ENCODE measurements around the gene SPIN2B. TPM values are rescaled to one million over a fixed set of nuclear protein-coding genes. Genes with fewer than 3 reads are reported as not detected.

The SPIN2B gene
- total and polyA plus RNA-seq, 7 donors = 8.4 to 12.0 (median 10.7) TPM

Other genes with a start within 250 kb of the SPIN2B start
- 10 to 100 TPM in 1 of 4 donors, 1 to 10 TPM in 3; 6.5 to 16.9 (median 9.3) TPM for gene SPIN3, start 126.0 kb downstream of the SPIN2B start, total RNA-seq
- 1 to 10 TPM; 1.6 to 4.2 (median 3.8) TPM for gene SPIN3, start 126.0 kb downstream of the SPIN2B start, polyA plus RNA-seq
- 1 to 10 TPM in 1 of 4 donors, not detected in 3; 1.4 TPM for gene SPIN2A, start 15.8 kb upstream of the SPIN2B start, total RNA-seq
- gene SPIN2A, start 15.8 kb upstream of the SPIN2B start, polyA plus RNA-seq = under 1 TPM in 1 of 3 donors, not detected in 2; 0.60 TPM
- gene FAAH2, start 165.2 kb upstream of the SPIN2B start, total RNA-seq = 10 to 100 TPM in 1 of 4 donors, 1 to 10 TPM in 1, not detected in 2; 1.3 to 22.2 TPM
- gene FAAH2, start 165.2 kb upstream of the SPIN2B start, polyA plus RNA-seq = 1 to 10 TPM; 3.2 to 3.8 (median 3.6) TPM